Measurements from ENCODE around the gene MDM2. TPM values are rescaled to one million over a fixed set of nuclear protein-coding genes. Genes with fewer than 3 reads are reported as not detected.

MDM2 gene
- total RNA-seq, 1 experiment from 2014 or later = 207 TPM

DNA sequence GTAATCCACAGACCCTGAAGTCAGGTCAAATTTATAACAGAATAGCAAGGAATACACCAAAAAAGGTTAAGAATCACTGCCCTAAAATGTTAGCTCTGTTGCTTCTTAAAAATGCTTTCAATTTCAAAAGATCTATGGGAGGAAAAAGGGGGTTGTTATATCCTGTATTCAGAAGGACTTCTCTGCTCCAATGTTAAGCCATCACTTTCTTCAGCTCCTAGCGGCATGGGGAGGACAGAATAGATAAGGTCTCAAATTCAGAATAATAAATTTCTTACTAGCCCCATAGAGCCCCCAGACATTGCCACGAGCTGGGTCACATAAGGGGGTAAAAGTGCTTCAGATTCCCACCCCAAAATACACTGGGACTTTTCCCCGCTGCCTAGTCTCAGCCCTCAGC, 75.2 kb downstream of the MDM2 start (continued):
- TF ChIP-seq, protein P1, sequence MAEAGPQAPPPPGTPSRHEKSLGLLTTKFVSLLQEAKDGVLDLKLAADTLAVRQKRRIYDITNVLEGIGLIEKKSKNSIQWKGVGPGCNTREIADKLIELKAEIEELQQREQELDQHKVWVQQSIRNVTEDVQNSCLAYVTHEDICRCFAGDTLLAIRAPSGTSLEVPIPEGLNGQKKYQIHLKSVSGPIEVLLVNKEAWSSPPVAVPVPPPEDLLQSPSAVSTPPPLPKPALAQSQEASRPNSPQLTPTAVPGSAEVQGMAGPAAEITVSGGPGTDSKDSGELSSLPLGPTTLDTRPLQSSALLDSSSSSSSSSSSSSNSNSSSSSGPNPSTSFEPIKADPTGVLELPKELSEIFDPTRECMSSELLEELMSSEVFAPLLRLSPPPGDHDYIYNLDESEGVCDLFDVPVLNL (CRISPR knock-in tag; IDR thresholded peaks at IDR 0.05; ENCODE audit: borderline replicate concordance, low read depth) = no peak
- TF ChIP-seq ATF1 (CRISPR knock-in tag; IDR thresholded peaks at IDR 0.05) = no peak
- TF ChIP-seq EMX1 (CRISPR knock-in tag; IDR thresholded peaks at IDR 0.05) = no peak
- no peak for TF ChIP-seq ZNF138 (CRISPR knock-in tag; conservative IDR thresholded peaks at IDR 0.05)
- no peak for TF ChIP-seq GABPB1 (CRISPR knock-in tag; IDR thresholded peaks at IDR 0.05)
- TF ChIP-seq TEAD4 (CRISPR knock-in tag; IDR thresholded peaks at IDR 0.05) = no peak
- TF ChIP-seq, protein P2, sequence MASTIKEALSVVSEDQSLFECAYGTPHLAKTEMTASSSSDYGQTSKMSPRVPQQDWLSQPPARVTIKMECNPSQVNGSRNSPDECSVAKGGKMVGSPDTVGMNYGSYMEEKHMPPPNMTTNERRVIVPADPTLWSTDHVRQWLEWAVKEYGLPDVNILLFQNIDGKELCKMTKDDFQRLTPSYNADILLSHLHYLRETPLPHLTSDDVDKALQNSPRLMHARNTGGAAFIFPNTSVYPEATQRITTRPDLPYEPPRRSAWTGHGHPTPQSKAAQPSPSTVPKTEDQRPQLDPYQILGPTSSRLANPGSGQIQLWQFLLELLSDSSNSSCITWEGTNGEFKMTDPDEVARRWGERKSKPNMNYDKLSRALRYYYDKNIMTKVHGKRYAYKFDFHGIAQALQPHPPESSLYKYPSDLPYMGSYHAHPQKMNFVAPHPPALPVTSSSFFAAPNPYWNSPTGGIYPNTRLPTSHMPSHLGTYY (CRISPR knock-in tag; IDR thresholded peaks at IDR 0.05) = no peak
- TF ChIP-seq, protein P3, sequence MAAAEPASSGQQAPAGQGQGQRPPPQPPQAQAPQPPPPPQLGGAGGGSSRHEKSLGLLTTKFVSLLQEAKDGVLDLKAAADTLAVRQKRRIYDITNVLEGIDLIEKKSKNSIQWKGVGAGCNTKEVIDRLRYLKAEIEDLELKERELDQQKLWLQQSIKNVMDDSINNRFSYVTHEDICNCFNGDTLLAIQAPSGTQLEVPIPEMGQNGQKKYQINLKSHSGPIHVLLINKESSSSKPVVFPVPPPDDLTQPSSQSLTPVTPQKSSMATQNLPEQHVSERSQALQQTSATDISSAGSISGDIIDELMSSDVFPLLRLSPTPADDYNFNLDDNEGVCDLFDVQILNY (CRISPR knock-in tag; IDR thresholded peaks at IDR 0.05) = no peak
- TF ChIP-seq SMAD4 (CRISPR knock-in tag; IDR thresholded peaks at IDR 0.05) = no peak
- no peak for TF ChIP-seq ZNF396 (CRISPR knock-in tag; IDR thresholded peaks at IDR 0.05; ENCODE audit: borderline replicate concordance)
- TF ChIP-seq, protein P4, sequence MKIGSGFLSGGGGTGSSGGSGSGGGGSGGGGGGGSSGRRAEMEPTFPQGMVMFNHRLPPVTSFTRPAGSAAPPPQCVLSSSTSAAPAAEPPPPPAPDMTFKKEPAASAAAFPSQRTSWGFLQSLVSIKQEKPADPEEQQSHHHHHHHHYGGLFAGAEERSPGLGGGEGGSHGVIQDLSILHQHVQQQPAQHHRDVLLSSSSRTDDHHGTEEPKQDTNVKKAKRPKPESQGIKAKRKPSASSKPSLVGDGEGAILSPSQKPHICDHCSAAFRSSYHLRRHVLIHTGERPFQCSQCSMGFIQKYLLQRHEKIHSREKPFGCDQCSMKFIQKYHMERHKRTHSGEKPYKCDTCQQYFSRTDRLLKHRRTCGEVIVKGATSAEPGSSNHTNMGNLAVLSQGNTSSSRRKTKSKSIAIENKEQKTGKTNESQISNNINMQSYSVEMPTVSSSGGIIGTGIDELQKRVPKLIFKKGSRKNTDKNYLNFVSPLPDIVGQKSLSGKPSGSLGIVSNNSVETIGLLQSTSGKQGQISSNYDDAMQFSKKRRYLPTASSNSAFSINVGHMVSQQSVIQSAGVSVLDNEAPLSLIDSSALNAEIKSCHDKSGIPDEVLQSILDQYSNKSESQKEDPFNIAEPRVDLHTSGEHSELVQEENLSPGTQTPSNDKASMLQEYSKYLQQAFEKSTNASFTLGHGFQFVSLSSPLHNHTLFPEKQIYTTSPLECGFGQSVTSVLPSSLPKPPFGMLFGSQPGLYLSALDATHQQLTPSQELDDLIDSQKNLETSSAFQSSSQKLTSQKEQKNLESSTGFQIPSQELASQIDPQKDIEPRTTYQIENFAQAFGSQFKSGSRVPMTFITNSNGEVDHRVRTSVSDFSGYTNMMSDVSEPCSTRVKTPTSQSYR (CRISPR knock-in tag; IDR thresholded peaks at IDR 0.05) = no peak
- TF ChIP-seq, protein P5, sequence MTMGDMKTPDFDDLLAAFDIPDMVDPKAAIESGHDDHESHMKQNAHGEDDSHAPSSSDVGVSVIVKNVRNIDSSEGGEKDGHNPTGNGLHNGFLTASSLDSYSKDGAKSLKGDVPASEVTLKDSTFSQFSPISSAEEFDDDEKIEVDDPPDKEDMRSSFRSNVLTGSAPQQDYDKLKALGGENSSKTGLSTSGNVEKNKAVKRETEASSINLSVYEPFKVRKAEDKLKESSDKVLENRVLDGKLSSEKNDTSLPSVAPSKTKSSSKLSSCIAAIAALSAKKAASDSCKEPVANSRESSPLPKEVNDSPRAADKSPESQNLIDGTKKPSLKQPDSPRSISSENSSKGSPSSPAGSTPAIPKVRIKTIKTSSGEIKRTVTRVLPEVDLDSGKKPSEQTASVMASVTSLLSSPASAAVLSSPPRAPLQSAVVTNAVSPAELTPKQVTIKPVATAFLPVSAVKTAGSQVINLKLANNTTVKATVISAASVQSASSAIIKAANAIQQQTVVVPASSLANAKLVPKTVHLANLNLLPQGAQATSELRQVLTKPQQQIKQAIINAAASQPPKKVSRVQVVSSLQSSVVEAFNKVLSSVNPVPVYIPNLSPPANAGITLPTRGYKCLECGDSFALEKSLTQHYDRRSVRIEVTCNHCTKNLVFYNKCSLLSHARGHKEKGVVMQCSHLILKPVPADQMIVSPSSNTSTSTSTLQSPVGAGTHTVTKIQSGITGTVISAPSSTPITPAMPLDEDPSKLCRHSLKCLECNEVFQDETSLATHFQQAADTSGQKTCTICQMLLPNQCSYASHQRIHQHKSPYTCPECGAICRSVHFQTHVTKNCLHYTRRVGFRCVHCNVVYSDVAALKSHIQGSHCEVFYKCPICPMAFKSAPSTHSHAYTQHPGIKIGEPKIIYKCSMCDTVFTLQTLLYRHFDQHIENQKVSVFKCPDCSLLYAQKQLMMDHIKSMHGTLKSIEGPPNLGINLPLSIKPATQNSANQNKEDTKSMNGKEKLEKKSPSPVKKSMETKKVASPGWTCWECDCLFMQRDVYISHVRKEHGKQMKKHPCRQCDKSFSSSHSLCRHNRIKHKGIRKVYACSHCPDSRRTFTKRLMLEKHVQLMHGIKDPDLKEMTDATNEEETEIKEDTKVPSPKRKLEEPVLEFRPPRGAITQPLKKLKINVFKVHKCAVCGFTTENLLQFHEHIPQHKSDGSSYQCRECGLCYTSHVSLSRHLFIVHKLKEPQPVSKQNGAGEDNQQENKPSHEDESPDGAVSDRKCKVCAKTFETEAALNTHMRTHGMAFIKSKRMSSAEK (CRISPR knock-in tag; IDR thresholded peaks at IDR 0.05; ENCODE audit: borderline replicate concordance) = no peak

DNA sequence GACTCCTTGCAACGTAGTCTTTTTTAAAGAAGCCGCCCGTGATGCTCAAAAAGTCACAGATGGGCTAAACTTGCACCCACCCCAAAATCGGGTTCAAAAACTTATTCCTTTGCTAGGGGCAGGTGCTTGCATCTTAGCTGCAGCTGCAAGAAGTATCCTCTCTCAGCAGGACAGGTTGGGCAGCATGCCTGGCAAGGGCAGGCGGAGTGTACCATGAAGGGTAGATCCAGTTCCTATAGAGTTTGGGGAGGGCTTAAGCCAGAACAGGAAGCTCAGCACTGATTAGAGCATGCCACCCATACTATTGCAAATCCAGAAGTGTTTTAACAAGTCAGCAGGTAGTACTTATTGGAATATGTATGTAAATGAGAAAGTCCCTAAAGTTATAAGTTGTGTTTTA, 76.3 kb downstream of the MDM2 start:
- Mint-ChIP-seq H3K36me3 (no peaks in the 10 kb centered on the region), H3K4me3 (no peak overlapping the region), H3K9me3 (peaks cover 6% of the 10 kb centered on the region), H3K27ac (no peak overlapping the region), H3K27me3 (ENCODE audit: low read depth) (no peaks in the 10 kb centered on the region), H3K4me1 (no peaks in the 10 kb centered on the region; the same call in 1 of the 2 replicates)
- TF ChIP-seq ZNF416 (CRISPR knock-in tag; IDR thresholded peaks at IDR 0.05) = no peak
- TF ChIP-seq, protein P6, sequence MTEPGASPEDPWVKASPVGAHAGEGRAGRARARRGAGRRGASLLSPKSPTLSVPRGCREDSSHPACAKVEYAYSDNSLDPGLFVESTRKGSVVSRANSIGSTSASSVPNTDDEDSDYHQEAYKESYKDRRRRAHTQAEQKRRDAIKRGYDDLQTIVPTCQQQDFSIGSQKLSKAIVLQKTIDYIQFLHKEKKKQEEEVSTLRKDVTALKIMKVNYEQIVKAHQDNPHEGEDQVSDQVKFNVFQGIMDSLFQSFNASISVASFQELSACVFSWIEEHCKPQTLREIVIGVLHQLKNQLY (CRISPR knock-in tag; IDR thresholded peaks at IDR 0.05) = no peak
- TF ChIP-seq TEAD4 (CRISPR knock-in tag; IDR thresholded peaks at IDR 0.05) = no peak
- TF ChIP-seq JAZF1 (CRISPR knock-in tag; IDR thresholded peaks at IDR 0.05) = no peak
- TF ChIP-seq, protein P7, sequence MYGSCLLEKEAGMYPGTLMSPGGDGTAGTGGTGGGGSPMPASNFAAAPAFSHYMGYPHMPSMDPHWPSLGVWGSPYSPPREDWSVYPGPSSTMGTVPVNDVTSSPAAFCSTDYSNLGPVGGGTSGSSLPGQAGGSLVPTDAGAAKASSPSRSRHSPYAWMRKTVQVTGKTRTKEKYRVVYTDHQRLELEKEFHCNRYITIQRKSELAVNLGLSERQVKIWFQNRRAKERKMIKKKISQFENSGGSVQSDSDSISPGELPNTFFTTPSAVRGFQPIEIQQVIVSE (CRISPR knock-in tag; IDR thresholded peaks at IDR 0.05; ENCODE audit: borderline replicate concordance) = no peak
- no peak for TF ChIP-seq IRF2 (CRISPR knock-in tag; IDR thresholded peaks at IDR 0.05; ENCODE audit: borderline replicate concordance, low read depth)
- TF ChIP-seq NFE2L1 (CRISPR knock-in tag; IDR thresholded peaks at IDR 0.05) = no peak
- no peak for TF ChIP-seq FOXP1 (CRISPR knock-in tag; IDR thresholded peaks at IDR 0.05; ENCODE audit: borderline replicate concordance)
- no peak for TF ChIP-seq CBFB (CRISPR knock-in tag; IDR thresholded peaks at IDR 0.05; ENCODE audit: low read depth)
- TF ChIP-seq MYBL2 (CRISPR knock-in tag; IDR thresholded peaks at IDR 0.05) = no peak
- no peak for TF ChIP-seq ZNF121 (CRISPR knock-in tag; IDR thresholded peaks at IDR 0.05)
- CTCF ChIA-PET = interaction anchor here (0.5 kb wide), 1 partner anchor 273 kb away, joined by 4 read pairs; no protein-coding TSS in a partner anchor
- ATAC-seq (peak; percentile 32; the same call in 1 of the 2 replicates), DNase-seq (ENCODE audit: low spot score) (no peak)
- POLR2A ChIA-PET = no interaction called here
